Amniotic epithelial cell (primary cell): ENCODE measurements around the gene FGA.

Experiments used
- DNase-seq: peaks from one replicate; pipeline ENCODE4 v3.0.0-alpha.2; 2010; ENCODE audit warnings: low read depth

Gene FGA

GRCh38 chr4:154590329-154591006 lies at the start of gene FGA:
TSS of gene FGA (minus strand) at chr4:154590742. CDS start at chr4:154590687, 55 bp downstream.
- no peak for DNase-seq

- DNase-seq = no peak
Measured at GRCh38 chr4:154634058-154634457, 43.5 kb upstream of the FGA start.

- no peak for DNase-seq
Measured at GRCh38 chr4:154631828-154632227, 41.3 kb upstream of the FGA start.

- no peak for DNase-seq
Measured at GRCh38 chr4:154630324-154630723, 39.8 kb upstream of the FGA start.

GRCh38 chr4:154626793-154627484 lies 36.4 kb upstream of the FGA start:
- DNase-seq = peak; percentile 33

- no peak for DNase-seq
Measured at GRCh38 chr4:154625971-154626370, 35.4 kb upstream of the FGA start.

GRCh38 chr4:154623995-154624394 lies 33.5 kb upstream of the FGA start:
- no peak for DNase-seq

- DNase-seq = no peak
Measured at GRCh38 chr4:154623436-154623835, 32.9 kb upstream of the FGA start.

- DNase-seq = peak; percentile 65
Measured at GRCh38 chr4:154622598-154622997, 32.1 kb upstream of the FGA start.

GRCh38 chr4:154620111-154620510 lies 29.6 kb upstream of the FGA start:
- no peak for DNase-seq

GRCh38 chr4:154618708-154619315 lies 28.3 kb upstream of the FGA start:
- peak; percentile 35 for DNase-seq

- no peak for DNase-seq
Measured at GRCh38 chr4:154617820-154618317, 27.3 kb upstream of the FGA start.

GRCh38 chr4:154616731-154617130 lies 26.2 kb upstream of the FGA start:
- DNase-seq = no peak

- DNase-seq = no peak
Measured at GRCh38 chr4:154616287-154616686, 25.7 kb upstream of the FGA start.

GRCh38 chr4:154615211-154615610 lies 24.7 kb upstream of the FGA start:
- no peak for DNase-seq

GRCh38 chr4:154614306-154614705 lies 23.8 kb upstream of the FGA start:
- DNase-seq = peak; percentile 84

GRCh38 chr4:154612472-154613414 lies 22.2 kb upstream of the FGA start, which contains the start of gene FGG:
TSS of gene FGG (minus strand) at chr4:154612656. CDS start at chr4:154612609, 47 bp downstream.
- peak; percentile 52 for DNase-seq

- DNase-seq = peak; percentile 12
Measured at GRCh38 chr4:154611833-154612232, 21.3 kb upstream of the FGA start.

GRCh38 chr4:154610582-154610981 lies 20.0 kb upstream of the FGA start:
- DNase-seq = no peak

- no peak for DNase-seq
Measured at GRCh38 chr4:154609532-154609931, 19.0 kb upstream of the FGA start.

GRCh38 chr4:154608361-154609252 lies 18.1 kb upstream of the FGA start:
- no peak for DNase-seq
